HepG2 (cell line): ENCODE results near the gene SLC4A7. TPM values are rescaled to one million over a fixed set of nuclear protein-coding genes. Genes with fewer than 3 reads are reported as not detected.

Experiments used
- ATF2 ChIP-seq: sonication (generic); formaldehyde crosslinking; IDR thresholded peaks from 2 replicates; pipeline ENCODE4 v1.4.0; 2020; ENCODE audit warnings: missing genetic modification reagents
- BRCA1 ChIP-seq: sonication (generic); formaldehyde crosslinking; IDR thresholded peaks from 2 replicates; pipeline ENCODE4 v1.4.0; 2020; ENCODE audit warnings: missing genetic modification reagents
- CHD4 ChIP-seq: fragments of 200-600 bp; sonication (generic); IDR thresholded peaks from 2 replicates; pipeline ENCODE4 v1.7.0; 2017; ENCODE audit warnings: mild to moderate bottlenecking, low read length, borderline replicate concordance
- FOXA1 ChIP-seq, 2 experiments: fragments of 450-650 bp in 1 of 2; sonication (generic) in 1 of 2; formaldehyde crosslinking in 1 of 2; IDR thresholded peaks; 2 replicates each; pipeline versions ENCODE4 v1.4.0 to v1.6.1; 2016 to 2020; ENCODE audit warnings: missing genetic modification reagents in 1 of 2
- HMG20B ChIP-seq: conservative IDR thresholded peaks from 2 replicates; pipeline ENCODE4 v1.6.1; 2016; ENCODE audit warnings: missing genetic modification reagents, missing compliant biosample characterization
- IKZF5 ChIP-seq: IDR thresholded peaks from 2 replicates; pipeline ENCODE4 v1.6.1; 2018; ENCODE audit warnings: missing genetic modification reagents, mild to moderate bottlenecking, missing compliant biosample characterization
- SP1 ChIP-seq, 2 experiments: fragments of 450-650 bp in 1 of 2; sonication (generic) in 1 of 2; formaldehyde crosslinking in 1 of 2; IDR thresholded peaks; 2 replicates each; pipeline versions ENCODE4 v1.4.0 to v1.6.1; 2016 to 2020; ENCODE audit warnings: missing genetic modification reagents in 1 of 2
- TARDBP ChIP-seq: sonication (generic); formaldehyde crosslinking; IDR thresholded peaks from 2 replicates; pipeline ENCODE4 v1.8.0; 2022; ENCODE audit warnings: mild to moderate bottlenecking, missing genetic modification reagents
- ZMYM2 ChIP-seq: sonication (generic); formaldehyde crosslinking; IDR thresholded peaks from 2 replicates; pipeline ENCODE4 v1.8.0; 2022; ENCODE audit warnings: mild to moderate bottlenecking, missing genetic modification reagents
- ZNF256 ChIP-seq: sonication (generic); formaldehyde crosslinking; conservative IDR thresholded peaks from 2 replicates; pipeline ENCODE4 v1.4.0; 2020; ENCODE audit warnings: missing genetic modification reagents
- ZNF343 ChIP-seq: sonication (generic); formaldehyde crosslinking; IDR thresholded peaks from 2 replicates; pipeline ENCODE4 v1.4.0; 2020; ENCODE audit warnings: mild to moderate bottlenecking, missing genetic modification reagents
- ZNF564 ChIP-seq: sonication (generic); formaldehyde crosslinking; IDR thresholded peaks from 2 replicates; pipeline ENCODE4 v1.8.1; 2023; ENCODE audit warnings: mild to moderate bottlenecking, missing genetic modification reagents
- ZNF572 ChIP-seq: sonication (generic); formaldehyde crosslinking; IDR thresholded peaks from 2 replicates; pipeline ENCODE4 v1.5.1; 2020; ENCODE audit warnings: mild to moderate bottlenecking, missing genetic modification reagents
- ZSCAN31 ChIP-seq: sonication (generic); formaldehyde crosslinking; IDR thresholded peaks from 2 replicates; pipeline ENCODE4 v1.5.0; 2020; ENCODE audit warnings: low read depth, mild to moderate bottlenecking, missing genetic modification reagents
- polyA plus RNA-seq, 8 experiments: library from polyadenylated mRNA; depleted of rRNA in 3 of 8; stranded (reverse) in 7 of 8; unstranded in 1 of 8; fragments of >200 nt; fragmentation: Illumina TruSeq in 4 of 8; extraction: Trizol in 4 of 8; gene quantifications; 2 replicates each; pipeline versions ENCODE4 v1.2.1 to v1.2.3, GENCODE V29; 2011 to 2016; ENCODE audit warnings: low read depth in 4 of 8, missing spikeins in 1 of 8, mixed read lengths in 1 of 8; ENCODE audit not compliant: insufficient read depth in 1 of 8
- total RNA-seq, 5 experiments: library from RNA; depleted of rRNA; stranded (reverse); fragments of >200 nt; fragmentation: Illumina TruSeq; extraction: Trizol; gene quantifications; 2 replicates each; pipeline ENCODE4 v1.2.3, GENCODE V29; 2016; ENCODE audit warnings: low read depth in 1 of 5
- TF ChIP-seq, protein P1 (sequence below): sonication (generic); formaldehyde crosslinking; IDR thresholded peaks from 2 replicates; pipeline ENCODE4 v1.4.0; 2020; ENCODE audit warnings: missing genetic modification reagents, borderline replicate concordance
- TF ChIP-seq, protein P2 (sequence below): sonication (generic); formaldehyde crosslinking; IDR thresholded peaks from 2 replicates; pipeline ENCODE4 v1.4.0; 2020; ENCODE audit warnings: mild to moderate bottlenecking, missing genetic modification reagents
- TF ChIP-seq, protein P3 (sequence below): sonication (generic); formaldehyde crosslinking; IDR thresholded peaks from 2 replicates; pipeline ENCODE4 v1.5.0; 2020; ENCODE audit warnings: mild to moderate bottlenecking, missing genetic modification reagents, borderline replicate concordance

The SLC4A7 gene
- total and polyA plus RNA-seq, 2 of the 13 experiments (the other 11 are each of a cell fraction or from before 2014, with no cell fraction given): 16.4 to 43.8 TPM

DNA sequence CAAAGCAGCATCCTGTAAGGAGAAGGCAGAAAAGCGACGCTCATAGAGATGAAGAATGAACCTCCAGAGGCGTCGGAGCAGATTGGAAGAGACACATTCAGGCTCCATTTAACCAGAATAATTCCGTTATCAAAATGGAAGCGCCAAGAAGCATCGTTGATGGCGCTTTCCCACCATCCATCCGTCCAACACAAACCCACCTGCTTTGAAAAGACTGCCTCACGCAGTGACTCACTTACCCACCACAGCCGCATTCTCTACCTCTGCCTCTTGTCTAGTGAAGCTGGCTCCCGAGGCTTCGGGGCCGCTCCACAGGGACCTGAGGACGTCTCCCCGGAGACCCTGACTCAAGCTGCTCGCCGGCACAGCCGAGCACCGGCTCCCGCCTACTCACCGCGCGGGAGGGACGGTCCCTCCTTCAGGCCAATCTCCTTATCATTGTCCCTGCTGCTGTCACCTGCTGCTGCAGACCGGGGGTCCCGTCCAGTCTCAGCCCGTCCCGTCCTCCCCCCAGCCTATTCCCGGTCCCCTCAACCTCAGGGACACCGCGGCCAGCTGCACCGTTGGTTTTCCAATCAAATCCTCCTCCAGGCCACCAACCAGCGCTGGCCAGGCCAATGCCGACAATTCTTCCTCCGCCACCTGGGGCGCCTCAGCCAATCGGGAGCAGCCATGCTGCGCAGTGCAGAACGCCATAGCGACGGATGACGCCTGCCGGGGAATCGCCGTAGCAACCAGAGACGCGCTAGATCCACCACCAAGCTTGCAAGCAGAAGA is 115.2 kb downstream of the SLC4A7 start, which contains the start of gene NEK10 (continued):
- TF ChIP-seq, protein P1, sequence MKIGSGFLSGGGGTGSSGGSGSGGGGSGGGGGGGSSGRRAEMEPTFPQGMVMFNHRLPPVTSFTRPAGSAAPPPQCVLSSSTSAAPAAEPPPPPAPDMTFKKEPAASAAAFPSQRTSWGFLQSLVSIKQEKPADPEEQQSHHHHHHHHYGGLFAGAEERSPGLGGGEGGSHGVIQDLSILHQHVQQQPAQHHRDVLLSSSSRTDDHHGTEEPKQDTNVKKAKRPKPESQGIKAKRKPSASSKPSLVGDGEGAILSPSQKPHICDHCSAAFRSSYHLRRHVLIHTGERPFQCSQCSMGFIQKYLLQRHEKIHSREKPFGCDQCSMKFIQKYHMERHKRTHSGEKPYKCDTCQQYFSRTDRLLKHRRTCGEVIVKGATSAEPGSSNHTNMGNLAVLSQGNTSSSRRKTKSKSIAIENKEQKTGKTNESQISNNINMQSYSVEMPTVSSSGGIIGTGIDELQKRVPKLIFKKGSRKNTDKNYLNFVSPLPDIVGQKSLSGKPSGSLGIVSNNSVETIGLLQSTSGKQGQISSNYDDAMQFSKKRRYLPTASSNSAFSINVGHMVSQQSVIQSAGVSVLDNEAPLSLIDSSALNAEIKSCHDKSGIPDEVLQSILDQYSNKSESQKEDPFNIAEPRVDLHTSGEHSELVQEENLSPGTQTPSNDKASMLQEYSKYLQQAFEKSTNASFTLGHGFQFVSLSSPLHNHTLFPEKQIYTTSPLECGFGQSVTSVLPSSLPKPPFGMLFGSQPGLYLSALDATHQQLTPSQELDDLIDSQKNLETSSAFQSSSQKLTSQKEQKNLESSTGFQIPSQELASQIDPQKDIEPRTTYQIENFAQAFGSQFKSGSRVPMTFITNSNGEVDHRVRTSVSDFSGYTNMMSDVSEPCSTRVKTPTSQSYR: no peak
- TF ChIP-seq BRCA1 (CRISPR knock-in tag) (no peak), IKZF5 (CRISPR knock-in tag) (peak; percentile 64; the same call in 1 of the 2 replicates), FOXA1 (IDR thresholded peaks at IDR 0.05) (no peak), FOXA1 (CRISPR knock-in tag; IDR thresholded peaks at IDR 0.05) (no peak), ZNF564 (CRISPR knock-in tag) (no peak), ZMYM2 (CRISPR knock-in tag) (no peak), ZNF256 (CRISPR knock-in tag) (no peak), HMG20B (CRISPR knock-in tag) (no peak), CHD4 (no peak), ZSCAN31 (CRISPR knock-in tag) (no peak), ATF2 (peak; percentile 73), ZNF343 (CRISPR knock-in tag) (no peak), TARDBP (CRISPR knock-in tag) (peak; percentile 66; the same call in 1 of the 2 replicates), ZNF572 (CRISPR knock-in tag) (no peak), SP1 (IDR thresholded peaks at IDR 0.05) (no peak), SP1 (CRISPR knock-in tag; IDR thresholded peaks at IDR 0.05) (no peak)
- TF ChIP-seq, protein P2, sequence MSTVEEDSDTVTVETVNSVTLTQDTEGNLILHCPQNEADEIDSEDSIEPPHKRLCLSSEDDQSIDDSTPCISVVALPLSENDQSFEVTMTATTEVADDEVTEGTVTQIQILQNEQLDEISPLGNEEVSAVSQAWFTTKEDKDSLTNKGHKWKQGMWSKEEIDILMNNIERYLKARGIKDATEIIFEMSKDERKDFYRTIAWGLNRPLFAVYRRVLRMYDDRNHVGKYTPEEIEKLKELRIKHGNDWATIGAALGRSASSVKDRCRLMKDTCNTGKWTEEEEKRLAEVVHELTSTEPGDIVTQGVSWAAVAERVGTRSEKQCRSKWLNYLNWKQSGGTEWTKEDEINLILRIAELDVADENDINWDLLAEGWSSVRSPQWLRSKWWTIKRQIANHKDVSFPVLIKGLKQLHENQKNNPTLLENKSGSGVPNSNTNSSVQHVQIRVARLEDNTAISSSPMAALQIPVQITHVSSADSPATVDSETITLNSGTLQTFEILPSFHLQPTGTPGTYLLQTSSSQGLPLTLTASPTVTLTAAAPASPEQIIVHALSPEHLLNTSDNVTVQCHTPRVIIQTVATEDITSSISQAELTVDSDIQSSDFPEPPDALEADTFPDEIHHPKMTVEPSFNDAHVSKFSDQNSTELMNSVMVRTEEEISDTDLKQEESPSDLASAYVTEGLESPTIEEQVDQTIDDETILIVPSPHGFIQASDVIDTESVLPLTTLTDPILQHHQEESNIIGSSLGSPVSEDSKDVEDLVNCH (CRISPR knock-in tag): no peak
- TF ChIP-seq, protein P3, sequence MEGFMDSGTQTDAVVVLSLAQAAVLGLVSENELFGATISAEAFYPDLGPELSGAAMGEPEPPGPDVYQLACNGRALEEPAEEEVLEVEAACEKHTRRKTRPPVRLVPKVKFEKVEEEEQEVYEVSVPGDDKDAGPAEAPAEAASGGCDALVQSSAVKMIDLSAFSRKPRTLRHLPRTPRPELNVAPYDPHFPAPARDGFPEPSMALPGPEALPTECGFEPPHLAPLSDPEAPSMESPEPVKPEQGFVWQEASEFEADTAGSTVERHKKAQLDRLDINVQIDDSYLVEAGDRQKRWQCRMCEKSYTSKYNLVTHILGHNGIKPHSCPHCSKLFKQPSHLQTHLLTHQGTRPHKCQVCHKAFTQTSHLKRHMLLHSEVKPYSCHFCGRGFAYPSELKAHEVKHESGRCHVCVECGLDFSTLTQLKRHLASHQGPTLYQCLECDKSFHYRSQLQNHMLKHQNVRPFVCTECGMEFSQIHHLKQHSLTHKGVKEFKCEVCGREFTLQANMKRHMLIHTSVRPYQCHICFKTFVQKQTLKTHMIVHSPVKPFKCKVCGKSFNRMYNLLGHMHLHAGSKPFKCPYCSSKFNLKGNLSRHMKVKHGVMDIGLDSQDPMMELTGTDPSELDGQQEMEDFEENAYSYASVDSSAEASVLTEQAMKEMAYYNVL: no peak
